Ascending aorta (tissue), 2 donors: ENCODE data around the gene PEX11G. TPM values are rescaled to one million over a fixed set of nuclear protein-coding genes. Genes with fewer than 3 reads are reported as not detected.

Source experiments
- DNase-seq, 2 donors: peaks; one replicate each; pipeline ENCODE4 v3.0.0-alpha.2; 2019; ENCODE audit warnings: low spot score in 2 of 2
- H3K27ac ChIP-seq, 2 donors: fragments of 200-600 bp; sonication (generic); one replicate each; pipeline ENCODE4 v1.5.1; 2016 to 2017; ENCODE audit warnings: mild to moderate bottlenecking in 1 of 2
- H3K27me3 ChIP-seq: fragments of 200-600 bp; sonication (generic); one replicate; pipeline ENCODE4 v1.5.1; 2017
- H3K36me3 ChIP-seq, 2 donors: fragments of 200-600 bp; sonication (generic); one replicate each; pipeline ENCODE4 v1.5.1; 2016
- H3K4me1 ChIP-seq, 2 donors: fragments of 200-600 bp; sonication (generic); one replicate each; pipeline ENCODE4 v1.5.1; 2016 to 2017; ENCODE audit warnings: mild to moderate bottlenecking in 1 of 2
- H3K4me3 ChIP-seq, 2 donors: fragments of 200-600 bp; sonication (generic); one replicate each; pipeline ENCODE4 v1.5.1; 2016 to 2017; ENCODE audit warnings: mild to moderate bottlenecking in 1 of 2
- H3K9me3 ChIP-seq, 2 donors: fragments of 200-600 bp; sonication (generic); one replicate each; pipeline ENCODE4 v1.5.1; 2016
- intact Hi-C: fragments of 100-400 bp; cut with DNase I; formaldehyde crosslinking; loops from one replicate; pipeline ENCODE4 v1.15.1; 2023
- total RNA-seq: library from RNA; depleted of rRNA; stranded (reverse); fragments of >200 nt; gene quantifications from one replicate; pipeline ENCODE4 v1.1.0, GENCODE V29; 2016
- TF ChIP-seq, protein P1 (sequence below), 3 experiments: fragments of 200-600 bp in 2 of 3; fragments of 450-650 bp in 1 of 3; sonication (generic) in 2 of 3; IDR thresholded peaks; one replicate each; pipeline ENCODE4 v1.5.1; 2016 to 2019; ENCODE audit warnings: antibody characterized with exemption in 3 of 3, mild to moderate bottlenecking in 1 of 3, moderate library complexity in 1 of 3

Gene PEX11G
- total RNA-seq, 1 donor from 2014 or later: not detected

DNA sequence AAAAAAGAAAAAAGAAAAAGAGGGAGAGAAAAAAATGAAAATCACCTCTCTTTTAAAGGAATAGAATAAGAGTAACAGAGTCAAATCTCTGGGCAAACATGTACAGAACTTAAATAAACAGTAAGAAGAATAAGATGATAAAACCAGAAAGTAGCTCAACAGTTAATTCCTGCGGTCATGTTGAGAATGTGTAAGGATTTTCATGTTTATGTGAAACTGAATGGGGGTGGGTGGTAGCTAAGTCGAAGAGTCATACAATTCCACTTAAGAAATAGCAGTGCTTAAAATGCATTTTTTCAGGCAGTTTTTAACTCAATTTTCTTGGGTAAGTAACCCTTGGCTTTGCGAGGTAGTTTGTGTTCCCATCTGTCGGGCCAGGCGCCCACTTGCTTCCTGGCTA is 60.9 kb downstream of the PEX11G start:
- intact Hi-C loops: no loop called here
- H3K9me3 ChIP-seq: no peaks in the 10 kb centered on the region
- no peak for DNase-seq

DNA sequence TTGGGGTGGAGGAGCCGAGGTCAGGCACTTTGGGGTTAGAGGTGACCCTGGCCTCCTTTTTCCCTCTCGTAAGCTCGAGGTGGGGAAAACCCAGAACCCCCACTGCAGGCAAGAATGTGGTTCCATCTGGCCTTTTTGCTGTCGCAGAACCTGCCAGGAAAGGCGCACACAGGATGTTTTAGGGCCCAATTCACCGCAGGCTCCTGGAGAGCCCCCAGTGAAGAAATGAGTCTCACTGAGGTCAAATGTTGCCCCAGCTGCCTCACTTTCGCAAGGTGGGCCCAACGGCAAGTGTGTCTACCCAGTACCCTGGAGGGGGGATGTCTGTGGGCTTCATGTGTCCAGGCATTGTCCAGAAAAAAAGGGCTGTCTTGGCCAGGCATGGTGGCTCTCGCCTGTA is 61.8 kb downstream of the PEX11G start:
- no peak overlapping the region for H3K4me3 ChIP-seq
- intact Hi-C loops: no loop called here
- no peaks in the 10 kb centered on the region for H3K9me3 ChIP-seq
- no peaks in the 10 kb centered on the region for H3K4me1 ChIP-seq
- TF ChIP-seq, protein P1, sequence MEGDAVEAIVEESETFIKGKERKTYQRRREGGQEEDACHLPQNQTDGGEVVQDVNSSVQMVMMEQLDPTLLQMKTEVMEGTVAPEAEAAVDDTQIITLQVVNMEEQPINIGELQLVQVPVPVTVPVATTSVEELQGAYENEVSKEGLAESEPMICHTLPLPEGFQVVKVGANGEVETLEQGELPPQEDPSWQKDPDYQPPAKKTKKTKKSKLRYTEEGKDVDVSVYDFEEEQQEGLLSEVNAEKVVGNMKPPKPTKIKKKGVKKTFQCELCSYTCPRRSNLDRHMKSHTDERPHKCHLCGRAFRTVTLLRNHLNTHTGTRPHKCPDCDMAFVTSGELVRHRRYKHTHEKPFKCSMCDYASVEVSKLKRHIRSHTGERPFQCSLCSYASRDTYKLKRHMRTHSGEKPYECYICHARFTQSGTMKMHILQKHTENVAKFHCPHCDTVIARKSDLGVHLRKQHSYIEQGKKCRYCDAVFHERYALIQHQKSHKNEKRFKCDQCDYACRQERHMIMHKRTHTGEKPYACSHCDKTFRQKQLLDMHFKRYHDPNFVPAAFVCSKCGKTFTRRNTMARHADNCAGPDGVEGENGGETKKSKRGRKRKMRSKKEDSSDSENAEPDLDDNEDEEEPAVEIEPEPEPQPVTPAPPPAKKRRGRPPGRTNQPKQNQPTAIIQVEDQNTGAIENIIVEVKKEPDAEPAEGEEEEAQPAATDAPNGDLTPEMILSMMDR (IDR thresholded peaks at IDR 0.05): no peak
- H3K36me3 ChIP-seq: no peaks in the 10 kb centered on the region
- DNase-seq: no peak
- H3K27ac ChIP-seq: no peak overlapping the region
- no peaks in the 10 kb centered on the region for H3K27me3 ChIP-seq

More for the DNA sequence above, 60.9 kb downstream of the PEX11G start:
- Histone ChIP-seq H3K4me3 (no peak overlapping the region), H3K27ac (no peak overlapping the region), H3K36me3 (no peaks in the 10 kb centered on the region), H3K27me3 (no peaks in the 10 kb centered on the region), H3K4me1 (no peaks in the 10 kb centered on the region)
- TF ChIP-seq, protein P1 (IDR thresholded peaks at IDR 0.05): no peak

Other genes starting within 250 kb of the PEX11G start
- gene INSR, start 194.6 kb downstream of the PEX11G start, total RNA-seq: 39.3 TPM
- gene ARHGEF18, start 140.1 kb downstream of the PEX11G start, total RNA-seq: 31.3 TPM
- 163 TPM for gene ZNF358, start 27.1 kb upstream of the PEX11G start, total RNA-seq
- gene MCOLN1, start 33.6 kb upstream of the PEX11G start, total RNA-seq: 11.9 TPM
- gene PNPLA6, start 46.7 kb upstream of the PEX11G start, total RNA-seq: 190 TPM
- gene CAMSAP3, start 106.8 kb upstream of the PEX11G start, total RNA-seq: not detected
- gene XAB2, start 140.5 kb upstream of the PEX11G start, total RNA-seq: 18.4 TPM
- gene PET100, start 140.8 kb upstream of the PEX11G start, total RNA-seq: not detected
- not detected for gene PCP2, start 144.7 kb upstream of the PEX11G start, total RNA-seq
- gene STXBP2, start 148.1 kb upstream of the PEX11G start, total RNA-seq: 26.6 TPM
- not detected for gene RETN, start 180.0 kb upstream of the PEX11G start, total RNA-seq
- gene MCEMP1, start 188.1 kb upstream of the PEX11G start, total RNA-seq: not detected
- gene TRAPPC5, start 191.8 kb upstream of the PEX11G start, total RNA-seq: 166 TPM
- not detected for gene FCER2, start 213.1 kb upstream of the PEX11G start, total RNA-seq
- gene CLEC4G, start 243.1 kb upstream of the PEX11G start, total RNA-seq: 1.7 TPM